ENCODE results near the gene TMEM44. TPM values are rescaled to one million over a fixed set of nuclear protein-coding genes. Genes with fewer than 3 reads are reported as not detected.
"Not testable (repeated sequence)": the region's sequence is repeated elsewhere in the genome, so short reads cannot be mapped to it uniquely, and the experiment has no call there.

TMEM44 gene
- total RNA-seq, 4 donors from 2014 or later = 3.0 to 5.4 (median 3.1) TPM

DNA sequence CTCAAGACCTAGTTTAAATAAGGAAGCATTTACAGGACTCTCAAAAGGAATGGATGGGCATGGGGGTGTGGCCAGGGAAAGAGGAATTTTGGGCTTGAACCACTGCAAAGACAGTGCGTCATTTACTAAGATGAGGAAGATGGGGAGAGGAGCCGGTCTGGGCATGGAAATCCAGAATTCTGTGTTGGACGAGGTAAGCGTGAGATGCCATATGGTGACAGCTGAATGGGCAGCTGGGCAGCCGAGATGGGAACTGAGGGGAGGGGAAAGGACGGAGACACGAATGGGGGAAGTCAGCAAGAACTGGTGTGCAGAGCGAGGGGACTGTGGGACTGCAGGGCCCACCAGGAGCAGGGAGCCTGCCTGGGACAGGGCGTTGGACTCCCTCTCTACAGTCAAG is 24.2 kb downstream of the TMEM44 start:
- no peak for DNase-seq
- intact Hi-C loops (cut with DNase I; ENCODE audit: low total_unique reads) (no loop called here), in situ Hi-C loops (cut with MboI; ENCODE audit: low sequenced_read_pairs in 4 of 4) (no loop called here)
- no peaks in the 10 kb centered on the region for H3K27me3 ChIP-seq
- H3K27ac ChIP-seq = no peak overlapping the region
- no peaks in the 10 kb centered on the region for H3K36me3 ChIP-seq
- H3K4me1 ChIP-seq = no peaks in the 10 kb centered on the region
- ATAC-seq = no peak
- H3K4me3 ChIP-seq = no peak overlapping the region
- no peaks in the 10 kb centered on the region for H3K9me3 ChIP-seq
- TF ChIP-seq POLR2A (IDR thresholded peaks at IDR 0.05) = no peak
- TF ChIP-seq, protein P1, sequence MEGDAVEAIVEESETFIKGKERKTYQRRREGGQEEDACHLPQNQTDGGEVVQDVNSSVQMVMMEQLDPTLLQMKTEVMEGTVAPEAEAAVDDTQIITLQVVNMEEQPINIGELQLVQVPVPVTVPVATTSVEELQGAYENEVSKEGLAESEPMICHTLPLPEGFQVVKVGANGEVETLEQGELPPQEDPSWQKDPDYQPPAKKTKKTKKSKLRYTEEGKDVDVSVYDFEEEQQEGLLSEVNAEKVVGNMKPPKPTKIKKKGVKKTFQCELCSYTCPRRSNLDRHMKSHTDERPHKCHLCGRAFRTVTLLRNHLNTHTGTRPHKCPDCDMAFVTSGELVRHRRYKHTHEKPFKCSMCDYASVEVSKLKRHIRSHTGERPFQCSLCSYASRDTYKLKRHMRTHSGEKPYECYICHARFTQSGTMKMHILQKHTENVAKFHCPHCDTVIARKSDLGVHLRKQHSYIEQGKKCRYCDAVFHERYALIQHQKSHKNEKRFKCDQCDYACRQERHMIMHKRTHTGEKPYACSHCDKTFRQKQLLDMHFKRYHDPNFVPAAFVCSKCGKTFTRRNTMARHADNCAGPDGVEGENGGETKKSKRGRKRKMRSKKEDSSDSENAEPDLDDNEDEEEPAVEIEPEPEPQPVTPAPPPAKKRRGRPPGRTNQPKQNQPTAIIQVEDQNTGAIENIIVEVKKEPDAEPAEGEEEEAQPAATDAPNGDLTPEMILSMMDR (IDR thresholded peaks at IDR 0.05 in 4 of 5, conservative IDR thresholded peaks at IDR 0.05 in 1 of 5) = no peak

DNA sequence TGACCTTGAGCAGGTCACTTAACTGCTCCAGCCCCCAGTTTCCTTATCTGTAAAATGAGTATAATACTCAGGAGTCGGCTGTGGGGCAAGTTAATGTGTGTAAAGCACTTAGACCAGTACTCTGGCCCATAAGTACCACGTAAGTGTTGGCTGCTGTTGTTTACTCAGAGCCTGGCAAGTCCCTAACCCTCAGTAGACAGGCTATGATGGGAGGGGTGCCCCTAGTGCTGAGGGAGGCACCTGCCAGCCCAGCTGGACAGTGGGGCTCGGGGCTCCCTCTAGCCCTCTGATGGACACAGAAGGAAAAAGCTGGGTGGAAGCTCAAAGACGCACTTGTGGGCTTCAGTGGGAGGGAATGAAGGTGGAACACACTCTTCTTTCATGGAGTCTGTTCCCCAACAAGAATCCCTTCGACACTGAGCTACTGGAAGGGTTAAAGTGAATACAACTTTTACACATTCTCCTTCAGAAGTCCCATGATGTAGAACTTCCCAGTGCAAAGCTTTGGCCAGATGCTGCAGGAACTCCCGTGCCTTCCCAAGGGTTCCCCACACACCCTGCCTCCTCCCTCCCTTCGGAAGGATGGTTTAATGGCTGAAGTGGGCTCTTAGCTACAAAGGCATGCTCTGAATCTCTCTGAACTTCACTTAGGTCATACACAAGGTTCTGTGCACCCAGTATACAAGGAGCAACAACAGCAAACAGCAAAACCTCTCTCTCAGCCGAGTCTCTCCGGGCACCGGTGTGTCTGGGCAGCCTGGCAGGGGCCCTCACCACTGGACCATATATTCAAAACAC is 25.4 kb downstream of the TMEM44 start:
- intact Hi-C loops (cut with DNase I; ENCODE audit: low total_unique reads) = no loop called here
- ATAC-seq = no peak
- Histone ChIP-seq H3K9me3 (no peaks in the 10 kb centered on the region), H3K4me1 (no peaks in the 10 kb centered on the region), H3K4me3 (no peak overlapping the region), H3K27me3 (no peaks in the 10 kb centered on the region), H3K36me3 (no peaks in the 10 kb centered on the region), H3K27ac (no peak overlapping the region)
- no peak for DNase-seq
- in situ Hi-C loops (cut with MboI; ENCODE audit: low sequenced_read_pairs in 4 of 4) = no loop called here
- no peak for TF ChIP-seq POLR2A (IDR thresholded peaks at IDR 0.05)
- TF ChIP-seq, protein P1 (IDR thresholded peaks at IDR 0.05 in 4 of 5, conservative IDR thresholded peaks at IDR 0.05 in 1 of 5) = no peak

DNA sequence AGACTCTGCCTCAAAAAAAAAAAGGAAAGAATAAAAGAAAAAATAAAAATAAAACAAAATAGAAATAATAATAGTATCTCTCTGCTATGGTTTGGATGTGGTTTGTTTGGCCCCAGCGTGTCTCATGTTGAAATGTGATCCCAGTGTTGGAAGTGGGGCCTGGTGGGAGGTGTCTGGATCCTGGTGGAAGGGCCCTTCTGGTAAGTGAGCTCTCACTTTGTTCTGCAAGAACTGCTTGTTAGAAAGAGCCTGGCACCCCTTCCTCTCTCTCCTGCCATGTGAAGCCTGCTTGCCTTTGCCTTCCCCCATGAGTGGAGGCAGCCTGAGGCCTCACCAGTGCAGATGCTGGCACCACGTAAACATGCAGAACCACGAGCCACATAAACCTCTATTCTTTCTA is 26.3 kb downstream of the TMEM44 start:
- Histone ChIP-seq H3K27me3 (no peaks in the 10 kb centered on the region), H3K4me1 (no peaks in the 10 kb centered on the region), H3K27ac (no peak overlapping the region), H3K4me3 (no peak overlapping the region), H3K9me3 (no peaks in the 10 kb centered on the region), H3K36me3 (no peaks in the 10 kb centered on the region)
- DNase-seq (no peak), ATAC-seq (no peak)
- TF ChIP-seq, protein P1 (IDR thresholded peaks at IDR 0.05 in 4 of 5, conservative IDR thresholded peaks at IDR 0.05 in 1 of 5) = no peak
- no peak for TF ChIP-seq POLR2A (IDR thresholded peaks at IDR 0.05)
- intact Hi-C loops (cut with DNase I; ENCODE audit: low total_unique reads) = no loop called here
- in situ Hi-C loops (cut with MboI; ENCODE audit: low sequenced_read_pairs in 4 of 4) = no loop called here

DNA sequence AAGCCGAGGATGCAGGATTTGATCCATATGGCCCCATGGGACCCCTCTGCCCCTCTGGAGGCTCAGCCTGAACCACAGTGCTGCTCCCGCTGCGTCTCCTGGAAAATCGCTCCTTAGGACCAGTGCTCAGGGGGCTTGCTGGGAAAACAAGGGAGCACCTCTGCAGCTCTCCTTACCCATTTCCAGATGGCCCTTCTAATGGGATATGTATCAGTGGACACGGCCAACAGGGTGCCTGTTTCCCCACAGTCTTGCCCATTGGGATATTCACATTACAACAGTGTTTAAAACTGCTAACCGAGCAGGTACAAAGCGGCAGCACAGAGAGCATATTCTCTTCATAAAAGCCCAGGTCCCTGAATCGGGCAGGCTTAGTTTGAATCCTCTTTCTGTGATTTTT is 27.1 kb downstream of the TMEM44 start:
- no peak for ATAC-seq
- no peaks in the 10 kb centered on the region for H3K4me1 ChIP-seq
- DNase-seq = no peak
- no peak overlapping the region for H3K4me3 ChIP-seq
- no peaks in the 10 kb centered on the region for H3K27me3 ChIP-seq
- H3K9me3 ChIP-seq = no peaks in the 10 kb centered on the region
- no peak overlapping the region for H3K27ac ChIP-seq
- H3K36me3 ChIP-seq = no peaks in the 10 kb centered on the region
- in situ Hi-C loops (cut with MboI; ENCODE audit: low sequenced_read_pairs in 4 of 4) (no loop called here), intact Hi-C loops (cut with DNase I; ENCODE audit: low total_unique reads) (no loop called here)
- TF ChIP-seq, protein P1 (IDR thresholded peaks at IDR 0.05 in 4 of 5, conservative IDR thresholded peaks at IDR 0.05 in 1 of 5) = no peak
- TF ChIP-seq POLR2A (IDR thresholded peaks at IDR 0.05) = no peak

DNA sequence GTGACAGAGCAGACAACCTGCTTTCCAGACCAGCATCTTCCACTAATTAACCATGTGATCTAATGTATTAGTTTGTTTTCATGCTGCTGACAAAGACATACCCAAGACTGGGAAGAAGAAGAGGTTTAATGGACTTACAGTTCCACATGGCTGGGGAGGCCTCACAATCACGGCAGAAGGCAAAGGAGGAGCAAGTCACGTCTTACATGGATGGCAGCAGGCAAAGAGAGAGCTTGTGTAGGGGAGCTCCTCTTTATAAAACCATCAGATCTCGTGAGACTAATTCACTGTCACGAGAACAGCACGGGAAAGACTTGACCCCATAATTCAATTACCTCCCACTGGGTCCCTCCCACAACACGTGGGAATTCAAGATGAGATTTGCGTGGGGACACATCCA is 27.9 kb downstream of the TMEM44 start:
- H3K9me3 ChIP-seq; H3K4me1 ChIP-seq; H3K36me3 ChIP-seq; H3K4me3 ChIP-seq; intact Hi-C loops (cut with DNase I; ENCODE audit: low total_unique reads); DNase-seq; ATAC-seq; in situ Hi-C loops (cut with MboI; ENCODE audit: low sequenced_read_pairs in 4 of 4); H3K27ac ChIP-seq; H3K27me3 ChIP-seq: not testable (repeated sequence)
